GM12878 (cell line): ENCODE results near the gene DOP1A. TPM values are rescaled to one million over a fixed set of nuclear protein-coding genes. Genes with fewer than 3 reads are reported as not detected.

Experiments used
- ATAC-seq: fragments of 200-7000 bp; cut with Tn5 transposase; 3 replicates; pipeline ENCODE4 v1.9.1; 2020; ENCODE audit warnings: mild to moderate bottlenecking, moderate library complexity
- BruUV-seq: library from RNA; stranded (reverse); fragments of 400-500 nt; replicated peaks from 2 replicates; lab custom pipeline; 2021; lab: Mats Ljungman, UMichigan
- CTCF ChIA-PET: fragments of 300-600 bp; sonication (Branson Sonifier 250); formaldehyde crosslinking; extraction: SDS; loops from one replicate; lab custom pipeline; 2021; ENCODE audit warnings: inconsistent platforms; lab: Yijun Ruan, JAX
- POLR2A ChIA-PET: fragments of 350-600 bp; formaldehyde crosslinking; extraction: SDS; loops from one replicate; lab custom pipeline; 2021; ENCODE audit warnings: inconsistent platforms; lab: Charles Lee
- RAD21 ChIA-PET: fragments of 300-600 bp; sonication (Branson Sonifier 250); formaldehyde crosslinking; loops from one replicate; lab custom pipeline; 2023; ENCODE audit warnings: antibody characterized with exemption; ENCODE audit not compliant: unreplicated experiment; lab: Charles Lee
- SMC1A ChIA-PET: fragments of 300-600 bp; sonication (Branson Sonifier 250); formaldehyde crosslinking; loops from one replicate; lab custom pipeline; 2023; ENCODE audit not compliant: unreplicated experiment, uncharacterized antibody; lab: Charles Lee
- DNase-seq: peaks from one replicate; pipeline ENCODE4 v3.0.0-alpha.2; 2011; ENCODE audit warnings: low read depth, low spot score
- FAIRE-seq: peaks from 3 replicates; lab custom pipeline; 2011; peaks lifted over from hg19 to GRCh38; lab: Jason Lieb, UNC
- H2AFZ ChIP-seq: 2 replicates; pipeline ENCODE4 v1.6.0; 2011; ENCODE audit warnings: low read depth, low read length, control low read depth; ENCODE audit not compliant: control insufficient read depth
- H3K27ac ChIP-seq: 2 replicates; pipeline ENCODE4 v1.5.1; 2011; ENCODE audit warnings: control low read depth; ENCODE audit not compliant: control insufficient read depth, insufficient read depth
- H3K27me3 ChIP-seq, 2 experiments: replicated peaks in 1 of 2; 2 replicates each; pipeline versions ENCODE4 v1.6.0 to v1.6.1; 2011; ENCODE audit warnings: low read length in 1 of 2; ENCODE audit not compliant: control insufficient read depth in 2 of 2, insufficient read depth in 2 of 2
- H3K36me3 ChIP-seq, 2 experiments: 2 replicates each; pipeline ENCODE4 v1.5.1; 2011; ENCODE audit warnings: low read length in 1 of 2; ENCODE audit not compliant: control insufficient read depth in 2 of 2, insufficient read depth in 2 of 2
- H3K4me1 ChIP-seq: 2 replicates; pipeline ENCODE4 v1.6.1; 2011; ENCODE audit warnings: mild to moderate bottlenecking, low read length, moderate library complexity, mixed read lengths; ENCODE audit not compliant: control insufficient read depth, insufficient read depth
- H3K4me2 ChIP-seq: 2 replicates; pipeline ENCODE4 v1.6.0; 2011; ENCODE audit warnings: control low read depth; ENCODE audit not compliant: control insufficient read depth, insufficient read depth
- H3K4me3 ChIP-seq: fragments of 200-600 bp; sonication (generic); 2 replicates; pipeline ENCODE4 v1.5.1; 2016
- H3K79me2 ChIP-seq: 2 replicates; pipeline ENCODE4 v1.6.0; 2011; ENCODE audit warnings: low read length; ENCODE audit not compliant: control insufficient read depth, insufficient read depth
- H3K9ac ChIP-seq: 2 replicates; pipeline ENCODE4 v1.8.0; 2011; ENCODE audit warnings: low read length, control low read depth, mixed read lengths; ENCODE audit not compliant: control insufficient read depth, insufficient read depth
- H3K9me3 ChIP-seq: replicated peaks from 3 replicates; pipeline ENCODE4 v1.5.1; 2011; ENCODE audit warnings: mild to moderate bottlenecking, low read length; ENCODE audit not compliant: control insufficient read depth, insufficient read depth
- H4K20me1 ChIP-seq: 2 replicates; pipeline ENCODE4 v1.6.0; 2011; ENCODE audit not compliant: control insufficient read depth, insufficient read depth
- CBX5 ChIP-seq: sonication (generic); IDR thresholded peaks from 2 replicates; pipeline ENCODE4 v1.6.1; 2016; ENCODE audit warnings: low read depth, moderate library complexity, mild to moderate bottlenecking, inconsistent platforms
- CTCF ChIP-seq, 3 experiments: IDR thresholded peaks in 2 of 3; conservative IDR thresholded peaks in 1 of 3; 2 replicates each; pipeline ENCODE4 v1.5.1; 2011; ENCODE audit warnings: low read depth in 3 of 3, low read length in 3 of 3, mild to moderate bottlenecking in 3 of 3, control low read depth in 2 of 3, moderate library complexity in 2 of 3, inconsistent platforms in 1 of 3, mixed read lengths in 1 of 3; ENCODE audit not compliant: control insufficient read depth in 2 of 3, insufficient read depth in 1 of 3; ENCODE audit errors: extremely low read depth in 1 of 3
- MEF2A ChIP-seq: IDR thresholded peaks from 2 replicates; pipeline ENCODE4 v1.6.1; 2011; ENCODE audit warnings: low read depth, mild to moderate bottlenecking, low read length, moderate library complexity; ENCODE audit not compliant: insufficient read depth
- MEF2B ChIP-seq: fragments of 450-650 bp; IDR thresholded peaks from 2 replicates; pipeline ENCODE4 v1.6.1; 2018; ENCODE audit warnings: mild to moderate bottlenecking, moderate library complexity; ENCODE audit not compliant: partially characterized antibody, poor library complexity, severe bottlenecking
- NBN ChIP-seq: fragments of 450-650 bp; IDR thresholded peaks from 2 replicates; pipeline ENCODE4 v1.6.1; 2016
- NR2C2 ChIP-seq: IDR thresholded peaks from 2 replicates; pipeline ENCODE4 v1.6.1; 2011; ENCODE audit warnings: borderline replicate concordance, low read depth; ENCODE audit not compliant: control insufficient read depth, insufficient read length
- POLR2A ChIP-seq: IDR thresholded peaks from 2 replicates; pipeline ENCODE4 v1.6.1; 2011; ENCODE audit warnings: low read depth, mild to moderate bottlenecking, low read length
- RAD21 ChIP-seq: IDR thresholded peaks from 2 replicates; pipeline ENCODE4 v1.6.1; 2011; ENCODE audit warnings: mild to moderate bottlenecking, low read depth, low read length, moderate library complexity; ENCODE audit not compliant: insufficient read depth
- RAD51 ChIP-seq: fragments of 450-650 bp; IDR thresholded peaks from 2 replicates; pipeline ENCODE4 v1.6.1; 2016; ENCODE audit warnings: moderate library complexity, mild to moderate bottlenecking, inconsistent platforms
- RCOR1 ChIP-seq: conservative IDR thresholded peaks from 2 replicates; pipeline ENCODE4 v1.6.1; 2012; ENCODE audit warnings: low read depth, low read length, improper control_type of control experiment
- SKIL ChIP-seq: fragments of 450-650 bp; IDR thresholded peaks from 2 replicates; pipeline ENCODE4 v1.6.1; 2017; ENCODE audit warnings: mild to moderate bottlenecking, low read depth, inconsistent platforms; ENCODE audit not compliant: poor library complexity, severe bottlenecking
- SMAD1 ChIP-seq: fragments of 450-650 bp; IDR thresholded peaks from 2 replicates; pipeline ENCODE4 v1.6.1; 2018; ENCODE audit warnings: mild to moderate bottlenecking, low read depth; ENCODE audit not compliant: partially characterized antibody
- SMARCA5 ChIP-seq: fragments of 450-650 bp; IDR thresholded peaks from 2 replicates; pipeline ENCODE4 v1.6.1; 2017; ENCODE audit warnings: mild to moderate bottlenecking
- SMC3 ChIP-seq: IDR thresholded peaks from 2 replicates; pipeline ENCODE4 v1.6.1; 2011; ENCODE audit warnings: low read length, improper control_type of control experiment, borderline replicate concordance
- TCF12 ChIP-seq: IDR thresholded peaks from 2 replicates; pipeline ENCODE4 v1.6.1; 2011; ENCODE audit warnings: low read depth, mild to moderate bottlenecking, low read length
- YY1 ChIP-seq: IDR thresholded peaks from 2 replicates; pipeline ENCODE4 v1.6.1; 2011; ENCODE audit warnings: low read depth, mild to moderate bottlenecking, low read length
- ZNF24 ChIP-seq: fragments of 450-650 bp; IDR thresholded peaks from 2 replicates; pipeline ENCODE4 v1.6.1; 2017; ENCODE audit warnings: antibody characterized with exemption, mild to moderate bottlenecking
- WGBS: methylation state at CpG from one replicate; pipeline ENCODE4 v1.1.6; 2016; ENCODE audit warnings: low lambda C conversion rate; ENCODE audit not compliant: insufficient replicate concordance, insufficient coverage; ENCODE audit errors: missing lambda C conversion rate; 5-methylcytosine and 5-hydroxymethylcytosine counted together
- in situ Hi-C: fragments of 300-500 bp; cut with MboI; formaldehyde crosslinking; loops from 9 replicates; pipeline ENCODE4 v1.14.3; 2018; ENCODE audit warnings: mixed read lengths
- intact Hi-C: fragments of 100-400 bp; cut with micrococcal nuclease; formaldehyde crosslinking; loops from one replicate; pipeline ENCODE4 v1.14.2; 2022; ENCODE audit not compliant: unreplicated experiment
- polyA plus RNA-seq, 11 experiments: library from polyadenylated mRNA; depleted of rRNA in 4 of 11; unstranded in 6 of 11; stranded (reverse) in 5 of 11; fragments of >200 nt; fragmentation: Nextera tagmentation in 4 of 11; fragmentation: Illumina TruSeq in 1 of 11; extraction: Ambion mirVana in 4 of 11; extraction: Trizol in 1 of 11; gene quantifications; 1 replicate in 1 of 11; 2 replicates in 10 of 11; pipeline versions ENCODE4 v1.2.1 to v1.2.3, GENCODE V29; 2011 to 2016; ENCODE audit warnings: inconsistent platforms in 2 of 11, missing spikeins in 2 of 11, low read depth in 1 of 11
- total RNA-seq, 4 experiments: library from RNA; depleted of rRNA in 3 of 4; stranded (reverse); fragments of >200 nt in 3 of 4; fragmentation: Illumina TruSeq in 1 of 4; extraction: Trizol in 1 of 4; gene quantifications; 2 replicates each; pipeline versions ENCODE4 v1.2.1 to v1.2.3, GENCODE V29; 2013 to 2021

Gene DOP1A
- total and polyA plus RNA-seq, 10 of the 15 experiments (the other 5 are each of a cell fraction or from before 2014, with no cell fraction given) = 1.9 to 22.9 (median 10.3) TPM

- no peak overlapping the region for H3K9ac ChIP-seq
- POLR2A ChIA-PET = interaction anchor here (0.9 to 3.6 kb wide), 2 partner anchors 145 to 149 kb away, joined by 3 to 34 read pairs; partner anchors contain the start of genes DOP1A and UBE3D
- no peak overlapping the region for H3K4me3 ChIP-seq
- no TSS peak for BruUV-seq
- intact Hi-C loops = loop anchor here (1.0 to 10.0 kb wide), 2 partner anchors 148 to 961 kb away; partner anchors contain the start of gene DOP1A
- RAD21 ChIA-PET = interaction anchor here (0.5 to 6.1 kb wide), 18 partner anchors 10 to 962 kb away, joined by 3 to 215 read pairs (median 3); partner anchors contain the start of genes DOP1A and UBE3D
- H4K20me1 ChIP-seq = no peaks in the 10 kb centered on the region
- ATAC-seq (peak; percentile 99), DNase-seq (peak; percentile 40), FAIRE-seq (peak; percentile 86)
- H3K27me3 ChIP-seq = no peaks in the 10 kb centered on the region
- 26% methylated on average over 7 of the region's 7 CpGs for WGBS
- H3K4me2 ChIP-seq = no peak overlapping the region
- no peaks in the 10 kb centered on the region for H3K9me3 ChIP-seq
- H3K36me3 ChIP-seq = no peaks in the 10 kb centered on the region; a peak in 2 of 4 replicates
- H3K27ac ChIP-seq = no peak overlapping the region
- H2AFZ ChIP-seq = peak overlapping the region; percentile 69
- in situ Hi-C loops = no loop called here
- CTCF ChIA-PET = interaction anchor here (0.6 to 19.5 kb wide), 35 partner anchors 10 to 1005 kb away, joined by 3 to 635 read pairs (median 3); partner anchors contain the start of genes DOP1A, PRSS35 and UBE3D
- SMC1A ChIA-PET = interaction anchor here (0.6 to 10.5 kb wide), 31 partner anchors 11 to 945 kb away, joined by 3 to 277 read pairs (median 3); partner anchors contain the start of genes DOP1A, PGM3, PRSS35 and RWDD2A
- H3K79me2 ChIP-seq = no peaks in the 10 kb centered on the region
- no peaks in the 10 kb centered on the region for H3K4me1 ChIP-seq
- TF ChIP-seq RAD51 (no peak), SMARCA5 (peak; percentile 48; the same call in 1 of the 2 replicates), ZNF24 (no peak), RCOR1 (no peak), TCF12 (no peak), CBX5 (no peak), SMAD1 (no peak), RAD21 (peak; percentile 91), NBN (0 out of 2 replicates have a peak, but pooled peaks have one; percentile 32), SKIL (peak; percentile 33), MEF2B (peak; percentile 88), MEF2A (0 out of 2 replicates have a peak, but pooled peaks have one; percentile 31), POLR2A (no peak), CTCF (IDR thresholded peaks at IDR 0.05 in 2 of 3, conservative IDR thresholded peaks at IDR 0.05 in 1 of 3; ENCODE audit: control insufficient read depth in 2 of 3, extremely low read depth in 1 of 3, insufficient read depth in 1 of 3, low read depth in 3 of 3, low read length in 3 of 3) (peak; percentile 81 to 91 (median 90)), NR2C2 (no peak), YY1 (peak; percentile 83; the same call in 1 of the 2 replicates), SMC3 (peak; percentile 85)
Measured at GRCh38 chr6:83215131-83216047, 147.9 kb downstream of the DOP1A start.
